Fibroblast of the conjunctiva (primary cell): Measurements from ENCODE around the gene DAPP1.
"Not testable (repeated sequence)": the region's sequence is repeated elsewhere in the genome, so short reads cannot be mapped to it uniquely, and the experiment has no call there.

Source experiments
- DNase-seq: peaks from one replicate; pipeline ENCODE4 v3.0.0-alpha.2; 2010; ENCODE audit warnings: low read depth

The DAPP1 gene

GRCh38 chr4:99824070-99824599, 7.5 kb downstream of the DAPP1 start:
- DNase-seq, result no peak

- DNase-seq, result no peak
Observed at GRCh38 chr4:99825272-99825671, 8.6 kb downstream of the DAPP1 start.

- DNase-seq, result no peak
Observed at GRCh38 chr4:99826016-99826415, 9.4 kb downstream of the DAPP1 start.

DNA sequence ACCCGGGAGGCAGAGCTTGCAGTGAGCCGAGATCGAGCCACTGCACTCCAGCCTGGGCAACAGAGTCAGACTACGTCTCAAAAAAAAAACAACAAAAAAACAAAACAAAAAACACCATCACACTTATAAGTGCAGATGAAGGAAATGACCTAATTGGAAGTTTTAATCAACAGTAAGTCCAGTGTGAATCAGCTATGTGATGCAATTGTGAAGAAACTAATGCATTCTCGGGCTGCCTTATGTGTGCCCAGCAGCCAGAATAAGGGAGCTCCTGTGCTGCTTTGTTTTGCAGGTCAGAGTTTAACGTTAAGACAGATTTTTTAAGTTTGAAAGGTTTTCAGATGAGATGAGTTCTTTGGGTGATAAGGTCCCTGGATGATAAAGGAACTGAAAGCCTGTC, 10.8 kb downstream of the DAPP1 start:
- no peak for DNase-seq

GRCh38 chr4:99827857-99828256, 11.2 kb downstream of the DAPP1 start:
- no peak for DNase-seq

DNA sequence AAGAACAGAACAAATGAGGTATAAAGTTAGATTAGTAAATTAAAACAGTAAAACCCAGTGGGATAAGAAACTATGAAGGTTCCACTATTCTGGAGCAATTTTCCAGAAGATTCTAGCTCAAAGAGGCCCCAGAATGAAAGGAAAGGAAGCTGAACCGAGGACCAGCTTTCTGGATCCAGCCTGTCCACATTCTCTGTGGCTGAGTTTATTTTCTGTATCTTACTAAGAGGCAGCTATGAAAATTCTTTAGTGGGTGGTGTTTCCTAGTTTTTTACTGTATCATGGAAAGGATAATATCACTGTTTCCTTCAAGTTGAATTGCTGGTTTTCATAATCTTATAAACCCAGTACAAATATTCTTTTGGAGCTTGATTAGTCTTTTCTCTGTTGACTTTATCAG, 11.8 kb downstream of the DAPP1 start:
- DNase-seq, result no peak

DNA sequence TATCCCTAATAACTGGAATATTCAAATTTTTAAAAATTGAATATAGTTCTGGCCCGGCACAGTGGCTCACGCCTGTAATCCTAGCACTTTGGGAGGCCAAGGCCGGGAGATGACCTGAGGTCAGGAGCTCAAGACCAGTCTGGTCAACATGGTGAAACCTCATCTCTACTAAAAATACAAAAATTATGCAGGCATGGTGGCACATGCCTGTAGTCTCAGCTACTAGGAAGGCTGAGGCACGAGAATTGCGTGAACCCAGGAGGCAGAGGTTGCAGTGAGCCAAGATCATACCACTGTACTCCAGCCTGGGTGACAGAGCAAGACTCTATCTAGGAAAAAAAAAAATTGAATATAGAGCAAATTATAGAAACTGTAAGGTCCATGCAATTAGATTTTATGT, 13.4 kb downstream of the DAPP1 start:
- DNase-seq, result not testable (repeated sequence)

DNA sequence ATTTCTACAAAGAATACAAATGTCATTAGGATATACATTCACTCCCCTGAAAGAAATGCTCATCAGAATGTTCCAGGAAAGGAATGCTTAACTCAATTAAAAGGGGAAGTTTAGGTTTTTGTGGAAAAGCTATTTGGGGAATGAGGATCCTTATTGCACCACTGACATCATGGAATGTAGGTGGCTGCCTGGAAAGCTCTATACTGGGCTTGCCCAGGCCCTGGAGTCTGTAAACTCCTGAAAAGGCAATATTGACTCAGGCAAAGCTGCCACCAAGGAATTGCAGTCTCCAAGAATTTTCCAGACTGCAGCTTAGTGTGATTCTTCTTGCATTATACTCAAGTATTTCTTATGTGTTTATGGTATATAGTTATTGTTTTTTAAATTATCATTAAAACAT, 15.7 kb downstream of the DAPP1 start:
- DNase-seq, result no peak

DNA sequence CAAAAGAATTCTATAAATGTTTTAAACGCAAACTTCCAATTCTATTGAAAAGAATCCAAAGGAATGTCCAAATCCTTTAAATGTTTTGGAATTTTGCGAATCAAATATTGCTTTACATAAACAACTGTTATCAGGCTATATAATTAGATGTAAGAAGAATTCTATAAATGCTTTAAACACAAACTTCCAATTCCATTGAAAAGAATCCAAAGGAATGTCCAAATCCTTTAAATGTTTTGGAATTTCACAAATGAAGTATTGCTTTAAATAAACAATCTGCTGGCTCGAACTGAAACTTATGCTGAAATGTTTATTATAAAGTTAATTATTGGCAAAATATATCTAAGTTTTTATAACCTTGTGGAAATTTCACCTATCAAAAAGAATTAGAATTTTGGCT, 16.1 kb downstream of the DAPP1 start:
- no peak for DNase-seq

DNA sequence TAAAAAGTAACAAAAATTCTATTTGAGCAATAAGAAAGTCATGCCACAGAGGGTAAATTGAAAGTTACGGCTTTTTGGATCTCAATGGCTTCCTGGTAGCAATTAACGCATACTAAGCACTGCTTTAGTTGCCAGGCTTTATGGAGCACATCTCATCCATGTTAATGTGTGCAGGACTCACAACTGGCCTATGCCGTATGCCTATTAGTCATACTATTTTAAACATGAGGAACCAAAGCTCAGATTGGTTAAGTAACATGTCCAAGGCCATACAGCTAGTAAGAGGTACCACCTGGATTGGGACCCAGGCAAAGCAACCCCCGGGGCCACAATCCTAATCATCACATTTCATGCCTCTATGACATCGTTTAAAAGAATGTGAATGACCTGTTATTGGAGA, 17.1 kb downstream of the DAPP1 start:
- no peak for DNase-seq

DNA sequence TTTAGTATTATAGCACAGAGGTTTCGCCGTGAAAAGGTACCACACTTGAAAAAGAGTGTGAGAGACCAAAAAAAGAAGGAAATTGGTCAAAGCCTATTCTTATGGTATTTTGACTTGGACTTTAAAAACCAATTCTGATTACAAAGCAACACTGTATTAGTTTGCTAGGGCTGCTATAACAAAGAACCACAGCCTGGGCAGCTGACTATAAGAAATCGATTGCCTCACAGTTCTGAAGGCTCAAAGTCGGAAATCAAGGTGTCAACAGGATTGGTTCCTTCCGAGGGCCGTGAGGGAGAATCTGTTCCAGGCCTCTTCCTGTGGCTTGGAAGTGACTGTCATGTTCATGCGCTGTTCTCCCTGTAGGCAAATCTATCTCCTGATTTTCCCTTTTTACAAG, 17.9 kb downstream of the DAPP1 start:
- no peak for DNase-seq

DNA sequence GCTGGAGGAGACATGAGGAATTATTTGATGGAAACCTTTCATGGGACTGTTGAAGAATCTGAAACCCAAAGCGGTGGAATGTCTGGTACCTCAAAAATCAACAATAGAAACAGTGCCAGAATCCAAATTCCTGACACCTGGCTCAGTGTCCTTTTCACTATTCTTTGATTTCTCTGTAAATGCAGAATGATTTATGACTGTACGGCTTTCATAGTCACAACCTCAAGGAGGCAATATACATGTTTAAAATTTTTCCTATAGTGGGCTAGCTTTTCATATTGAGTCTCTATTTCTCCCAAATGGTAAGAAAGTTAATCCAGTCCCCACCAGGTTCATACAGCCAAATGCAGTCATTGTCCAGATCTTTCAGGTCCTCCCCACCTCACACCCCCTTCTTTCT, 19.3 kb downstream of the DAPP1 start:
- DNase-seq, result no peak

GRCh38 chr4:99838927-99839326, 22.3 kb downstream of the DAPP1 start:
- no peak for DNase-seq

GRCh38 chr4:99841129-99841528, 24.5 kb downstream of the DAPP1 start:
- no peak for DNase-seq

GRCh38 chr4:99843413-99843812, 26.8 kb downstream of the DAPP1 start:
- no peak for DNase-seq

GRCh38 chr4:99844048-99844447, 27.4 kb downstream of the DAPP1 start:
- DNase-seq, result no peak

- no peak for DNase-seq
Observed at GRCh38 chr4:99845179-99845578, 28.6 kb downstream of the DAPP1 start.

GRCh38 chr4:99845708-99846469, 29.3 kb downstream of the DAPP1 start:
- no peak for DNase-seq

- no peak for DNase-seq
Observed at GRCh38 chr4:99846891-99847290, 30.3 kb downstream of the DAPP1 start.

- DNase-seq, result no peak
Observed at GRCh38 chr4:99847362-99847976, 30.8 kb downstream of the DAPP1 start.

DNA sequence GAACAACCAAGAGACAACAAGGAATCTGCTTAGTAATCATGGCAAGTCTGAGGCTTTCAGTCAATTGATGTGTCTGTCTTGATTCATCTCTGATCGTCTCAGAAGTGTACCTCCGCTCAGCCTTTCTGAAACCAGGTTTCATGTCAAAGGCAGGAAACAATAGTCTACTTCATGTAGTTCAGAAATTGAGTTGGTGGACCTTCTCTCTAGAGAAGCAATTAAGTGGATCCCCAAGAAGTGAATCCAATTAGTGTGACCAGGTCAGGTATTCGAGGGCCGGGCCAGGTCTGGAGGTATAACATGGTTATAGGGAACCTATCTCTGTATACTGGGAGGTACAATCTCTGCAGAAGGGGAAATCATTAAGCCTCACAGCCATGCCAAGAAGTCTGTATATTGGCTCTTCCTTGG, 32.0 kb downstream of the DAPP1 start:
- DNase-seq, result no peak

DNA sequence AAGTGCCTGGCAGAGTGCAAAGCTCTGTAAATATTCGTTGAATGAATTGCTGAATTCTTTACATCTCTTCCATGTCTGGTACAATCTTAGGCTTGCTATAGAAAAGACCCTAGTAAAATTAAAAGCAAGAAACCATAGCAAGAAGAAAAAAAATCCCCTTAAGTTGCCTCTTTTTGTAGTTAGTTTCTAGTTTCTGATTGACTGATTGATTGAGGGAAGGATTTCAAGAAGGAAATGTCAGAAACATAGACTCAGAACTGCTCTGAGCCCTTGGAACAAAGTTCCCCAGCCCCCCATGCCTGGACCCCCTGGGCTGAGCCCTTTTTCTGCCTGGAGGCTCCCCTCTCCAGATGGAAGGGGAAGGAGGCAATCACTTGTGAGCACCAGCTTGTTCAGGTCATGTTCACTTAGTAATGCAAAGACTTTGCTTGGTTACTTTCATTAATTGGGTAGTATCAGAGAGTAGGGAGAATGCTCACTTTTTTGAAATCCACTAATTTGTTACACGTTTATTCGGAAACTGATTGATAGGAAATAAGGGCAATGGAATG, 35.6 kb downstream of the DAPP1 start:
- DNase-seq, result no peak

DNA sequence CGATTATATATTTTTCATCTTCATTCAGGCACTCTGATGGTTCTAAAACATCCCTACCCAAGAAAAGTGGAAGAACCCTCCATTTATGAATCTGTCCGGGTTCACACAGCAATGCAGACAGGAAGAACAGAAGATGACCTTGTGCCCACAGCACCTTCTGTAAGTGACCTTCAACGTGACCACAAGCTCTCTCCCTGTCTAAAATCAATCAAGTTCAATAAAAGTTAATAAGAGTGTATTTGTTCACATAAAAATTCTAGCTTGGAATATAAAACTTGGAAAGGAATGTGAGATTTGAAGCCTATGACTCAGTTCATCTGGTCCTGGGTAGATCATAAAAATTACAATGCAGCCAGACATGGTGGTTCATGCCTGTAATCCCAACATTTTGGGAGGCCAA, 36.6 kb downstream of the DAPP1 start:
- no peak for DNase-seq
